ENCODE results near the gene ANKRD13A. TPM values are rescaled to one million over a fixed set of nuclear protein-coding genes. Genes with fewer than 3 reads are reported as not detected.

The ANKRD13A gene
- total and polyA plus RNA-seq, 5 donors from 2014 or later, result 36.6 to 71.0 (median 41.8) TPM

- Histone ChIP-seq H3K9me3 (ENCODE audit: control insufficient read depth in 2 of 2, low read length in 2 of 2) (no peaks in the 10 kb centered on the region), H3K27ac (ENCODE audit: insufficient read depth, low read length, poor library complexity, severe bottlenecking) (no peak overlapping the region), H3K36me3 (ENCODE audit: control insufficient read depth, insufficient read depth, low read length) (no peaks in the 10 kb centered on the region), H3K27me3 (ENCODE audit: control insufficient read depth, insufficient read depth, low read length) (peaks cover 6% of the 10 kb centered on the region), H3K4me3 (ENCODE audit: low read depth, low read length) (no peak overlapping the region), H3K4me1 (ENCODE audit: control insufficient read depth, insufficient read depth, low read length, poor library complexity, severe bottlenecking) (no peaks in the 10 kb centered on the region)
- Mint-ChIP-seq H3K4me3 (no peak overlapping the region), H3K4me1 (no peaks in the 10 kb centered on the region), H3K36me3 (no peaks in the 10 kb centered on the region), H3K27me3 (peaks cover 37% of the 10 kb centered on the region), H3K9me3 (no peaks in the 10 kb centered on the region), H3K27ac (no peak overlapping the region)
- ATAC-seq (ENCODE audit: low read depth in 2 of 2), result no peak
- DNase-seq, result no peak
These were observed 89.7 kb downstream of the ANKRD13A start for GRCh38 chr12:110088936-110089335.

Other genes with a start within 250 kb of the ANKRD13A start
- not detected for gene TRPV4, start 166.0 kb upstream of the ANKRD13A start, total RNA-seq
- gene TRPV4, start 166.0 kb upstream of the ANKRD13A start, polyA plus RNA-seq, result not detected
- 31.1 TPM for gene GLTP, start 118.9 kb upstream of the ANKRD13A start, total RNA-seq
- gene GLTP, start 118.9 kb upstream of the ANKRD13A start, polyA plus RNA-seq, result 10 to 100 TPM; 36.1 to 48.9 (median 38.4) TPM
- gene TCHP, start 99.2 kb upstream of the ANKRD13A start, total RNA-seq, result 29.8 TPM
- 10 to 100 TPM in 2 of 4 donors, 1 to 10 TPM in 2; 9.0 to 11.7 (median 9.8) TPM for gene TCHP, start 99.2 kb upstream of the ANKRD13A start, polyA plus RNA-seq
- gene GIT2, start 3.1 kb upstream of the ANKRD13A start, total RNA-seq, result 95.3 TPM
- gene GIT2, start 3.1 kb upstream of the ANKRD13A start, polyA plus RNA-seq, result 10 to 100 TPM; 79.0 to 87.6 (median 81.7) TPM
- 13.5 TPM for gene C12orf76, start 49.1 kb downstream of the ANKRD13A start, total RNA-seq
- gene C12orf76, start 49.1 kb downstream of the ANKRD13A start, polyA plus RNA-seq, result 10 to 100 TPM; 16.3 to 22.6 (median 19.8) TPM
- gene IFT81, start 124.9 kb downstream of the ANKRD13A start, total RNA-seq, result 0.91 TPM
- gene IFT81, start 124.9 kb downstream of the ANKRD13A start, polyA plus RNA-seq, result under 1 TPM in 3 of 4 donors, not detected in 1; 0.10 to 0.16 (median 0.11) TPM

Measured in CD4-positive, CD25-positive, alpha-beta regulatory T cell (primary cell).